OCI-LY1 (cell line): ENCODE measurements around the gene COA8.

Experiments used
- H2AFZ ChIP-seq: fragments of 200-600 bp; sonication (generic), shearing (Covaris generic); 2 replicates; pipeline ENCODE4 v1.6.0; 2014; ENCODE audit warnings: antibody characterized with exemption, mild to moderate bottlenecking, low read length
- H3F3A ChIP-seq: fragments of 200-600 bp; sonication (generic), shearing (Covaris generic); 2 replicates; pipeline ENCODE4 v1.6.0; 2014; ENCODE audit warnings: mild to moderate bottlenecking, antibody characterized with exemption, low read length, moderate library complexity; ENCODE audit not compliant: insufficient read depth
- H3K27ac ChIP-seq: fragments of 200-600 bp; sonication (generic); 2 replicates; pipeline ENCODE4 v1.5.1; 2014; ENCODE audit warnings: low read length, mixed run types, mild to moderate bottlenecking, low read depth; ENCODE audit not compliant: poor library complexity, severe bottlenecking
- H3K27me3 ChIP-seq: fragments of 200-600 bp; sonication (generic); 2 replicates; pipeline ENCODE4 v1.6.0; 2014; ENCODE audit warnings: antibody characterized with exemption, mild to moderate bottlenecking, low read length, moderate library complexity; ENCODE audit not compliant: insufficient read depth
- H3K36me3 ChIP-seq: fragments of 200-600 bp; sonication (generic); 2 replicates; pipeline ENCODE4 v1.6.1; 2014; ENCODE audit warnings: mild to moderate bottlenecking, antibody characterized with exemption, low read length, moderate library complexity, mixed read lengths; ENCODE audit not compliant: insufficient read depth
- H3K4me1 ChIP-seq: fragments of 200-600 bp; sonication (generic); 2 replicates; pipeline ENCODE4 v1.5.1; 2014; ENCODE audit warnings: mild to moderate bottlenecking, low read length, moderate library complexity; ENCODE audit not compliant: insufficient read depth, severe bottlenecking
- H3K4me2 ChIP-seq: fragments of 200-600 bp; sonication (generic), shearing (Covaris generic); 2 replicates; pipeline ENCODE4 v1.6.1; 2014; ENCODE audit warnings: low read length
- H3K4me3 ChIP-seq: fragments of 200-600 bp; sonication (generic); 2 replicates; pipeline ENCODE4 v1.5.1; 2014; ENCODE audit warnings: low read length, low read depth, mild to moderate bottlenecking, mixed read lengths; ENCODE audit not compliant: poor library complexity, severe bottlenecking
- H3K79me2 ChIP-seq: fragments of 200-600 bp; shearing (Covaris generic); 2 replicates; pipeline ENCODE4 v1.6.1; 2016; ENCODE audit warnings: mixed run types, low read length, mixed read lengths; ENCODE audit not compliant: insufficient read depth
- H3K9ac ChIP-seq: fragments of 200-600 bp; sonication (generic), shearing (Covaris generic); 2 replicates; pipeline ENCODE4 v1.6.1; 2014; ENCODE audit warnings: mild to moderate bottlenecking, low read length, mixed read lengths
- H3K9me2 ChIP-seq: fragments of 200-600 bp; sonication (generic), shearing (Covaris generic); 2 replicates; pipeline ENCODE4 v1.6.1; 2014; ENCODE audit warnings: low read depth, mild to moderate bottlenecking, low read length, mixed read lengths
- H3K9me3 ChIP-seq: fragments of 200-600 bp; shearing (Covaris generic); 2 replicates; pipeline ENCODE4 v1.6.1; 2014; ENCODE audit warnings: low read length, mixed read lengths
- H4K20me1 ChIP-seq: fragments of 200-600 bp; sonication (generic), shearing (Covaris generic); 2 replicates; pipeline ENCODE4 v1.6.0; 2016; ENCODE audit warnings: mild to moderate bottlenecking, low read length; ENCODE audit not compliant: insufficient read depth
- EZH2 ChIP-seq: fragments of 200-600 bp; sonication (generic), shearing (Covaris generic); IDR thresholded peaks from 2 replicates; pipeline ENCODE4 v1.8.0; 2017; ENCODE audit warnings: borderline replicate concordance, mixed run types, mild to moderate bottlenecking, antibody characterized with exemption, low read length, moderate library complexity, mixed read lengths
- TF ChIP-seq, protein P1 (sequence below): fragments of 200-600 bp; sonication (generic), shearing (Covaris generic); IDR thresholded peaks from 2 replicates; pipeline ENCODE4 v1.5.1; 2017; ENCODE audit warnings: mild to moderate bottlenecking, antibody characterized with exemption, low read length, moderate library complexity, mixed read lengths

The COA8 gene

DNA sequence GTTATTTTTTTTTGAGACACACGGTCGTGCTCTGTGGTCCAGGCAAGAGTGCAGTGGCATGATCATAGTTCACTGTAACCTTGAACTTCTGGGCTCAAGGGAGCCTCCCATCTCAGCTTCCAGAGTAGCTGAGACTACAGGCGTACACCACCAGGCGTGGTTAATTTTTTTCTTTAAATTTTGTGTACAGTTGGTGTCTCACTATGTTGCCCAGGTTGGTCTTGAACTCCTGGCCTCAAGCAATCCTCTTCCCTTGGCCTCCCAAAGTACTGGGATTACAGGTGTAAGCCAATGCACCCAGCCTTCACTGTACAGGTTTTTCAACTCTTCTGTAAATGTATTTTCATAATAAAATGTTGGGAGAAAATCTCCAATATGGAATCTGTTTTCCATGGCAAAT is 60.5 kb downstream of the COA8 start:
- Histone ChIP-seq H4K20me1 (no peaks in the 10 kb centered on the region), H3K9me3 (no peaks in the 10 kb centered on the region), H3K4me1 (peaks cover 48% of the 10 kb centered on the region), H3K4me2 (no peak overlapping the region), H3F3A (no peaks in the 10 kb centered on the region), H3K4me3 (no peak overlapping the region), H3K9ac (no peak overlapping the region), H3K36me3 (no peaks in the 10 kb centered on the region), H3K27ac (no peak overlapping the region), H2AFZ (no peak overlapping the region), H3K9me2 (no peaks in the 10 kb centered on the region), H3K79me2 (no peaks in the 10 kb centered on the region), H3K27me3 (no peaks in the 10 kb centered on the region)
- TF ChIP-seq, protein P1, sequence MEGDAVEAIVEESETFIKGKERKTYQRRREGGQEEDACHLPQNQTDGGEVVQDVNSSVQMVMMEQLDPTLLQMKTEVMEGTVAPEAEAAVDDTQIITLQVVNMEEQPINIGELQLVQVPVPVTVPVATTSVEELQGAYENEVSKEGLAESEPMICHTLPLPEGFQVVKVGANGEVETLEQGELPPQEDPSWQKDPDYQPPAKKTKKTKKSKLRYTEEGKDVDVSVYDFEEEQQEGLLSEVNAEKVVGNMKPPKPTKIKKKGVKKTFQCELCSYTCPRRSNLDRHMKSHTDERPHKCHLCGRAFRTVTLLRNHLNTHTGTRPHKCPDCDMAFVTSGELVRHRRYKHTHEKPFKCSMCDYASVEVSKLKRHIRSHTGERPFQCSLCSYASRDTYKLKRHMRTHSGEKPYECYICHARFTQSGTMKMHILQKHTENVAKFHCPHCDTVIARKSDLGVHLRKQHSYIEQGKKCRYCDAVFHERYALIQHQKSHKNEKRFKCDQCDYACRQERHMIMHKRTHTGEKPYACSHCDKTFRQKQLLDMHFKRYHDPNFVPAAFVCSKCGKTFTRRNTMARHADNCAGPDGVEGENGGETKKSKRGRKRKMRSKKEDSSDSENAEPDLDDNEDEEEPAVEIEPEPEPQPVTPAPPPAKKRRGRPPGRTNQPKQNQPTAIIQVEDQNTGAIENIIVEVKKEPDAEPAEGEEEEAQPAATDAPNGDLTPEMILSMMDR: no peak
- no peak for TF ChIP-seq EZH2

DNA sequence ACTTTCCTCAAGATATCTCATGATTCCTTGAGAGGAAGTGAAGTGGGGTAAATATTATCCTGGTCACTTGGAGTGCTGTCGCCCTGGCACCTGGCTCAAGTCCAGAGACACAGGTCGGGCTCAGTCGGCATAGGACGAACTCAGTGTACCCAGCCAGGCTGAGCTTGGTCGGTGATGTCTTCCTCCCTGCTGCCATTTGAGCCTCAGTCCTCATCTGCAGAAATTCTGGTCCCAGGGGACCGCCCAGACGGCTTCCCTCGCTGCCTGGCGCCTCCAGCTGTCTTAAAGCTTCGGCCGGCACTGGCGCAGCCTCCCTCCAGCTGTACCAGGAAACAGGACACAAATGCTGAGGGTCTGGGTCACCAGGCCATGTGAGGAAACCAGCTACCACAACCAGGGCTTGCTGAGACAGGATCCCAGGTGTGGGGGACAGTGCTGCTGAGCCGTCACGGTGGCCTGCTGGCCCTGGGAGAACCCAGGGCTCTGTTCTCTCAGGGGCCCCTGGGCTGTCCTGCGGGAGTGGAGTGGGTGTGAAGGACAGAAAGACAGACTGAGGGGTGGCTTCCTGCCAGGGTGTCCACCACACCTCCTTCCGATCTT is 61.2 kb downstream of the COA8 start:
- Histone ChIP-seq H2AFZ (no peak overlapping the region), H3K36me3 (no peaks in the 10 kb centered on the region), H3K9me2 (no peaks in the 10 kb centered on the region), H3K4me3 (no peak overlapping the region), H3K79me2 (no peaks in the 10 kb centered on the region), H3K27me3 (no peaks in the 10 kb centered on the region), H4K20me1 (no peaks in the 10 kb centered on the region), H3K9ac (no peak overlapping the region; the same call in 1 of the 2 replicates), H3K27ac (peak overlapping the region; percentile 84), H3K9me3 (no peaks in the 10 kb centered on the region), H3K4me2 (peak overlapping the region; percentile 42; the same call in 1 of the 2 replicates), H3F3A (no peaks in the 10 kb centered on the region), H3K4me1 (peaks cover 51% of the 10 kb centered on the region)
- TF ChIP-seq EZH2: no peak
- TF ChIP-seq, protein P1: no peak

DNA sequence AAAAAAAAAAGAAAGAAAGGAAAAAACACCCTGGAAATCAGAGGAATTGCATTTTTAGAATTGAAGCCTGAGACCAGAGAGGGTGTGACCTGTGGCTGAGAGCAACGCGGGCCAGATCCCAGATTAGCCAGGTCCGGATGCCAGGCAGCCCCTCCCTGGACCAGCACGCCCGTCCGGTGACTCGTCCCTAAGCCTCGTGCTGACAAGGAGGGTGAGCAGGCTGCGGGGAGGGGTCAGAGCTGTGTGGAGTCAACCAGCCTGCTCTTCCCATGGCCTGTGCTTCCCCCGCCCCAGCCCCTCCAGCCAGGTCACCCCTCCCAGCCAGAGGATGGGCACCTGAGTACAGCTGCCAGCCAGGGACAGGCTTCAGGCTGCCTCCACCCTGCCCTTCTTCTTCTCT is 62.1 kb downstream of the COA8 start:
- no peaks in the 10 kb centered on the region for H3K9me2 ChIP-seq
- H3K36me3 ChIP-seq: no peaks in the 10 kb centered on the region
- H3K27me3 ChIP-seq: no peaks in the 10 kb centered on the region
- TF ChIP-seq, protein P1: no peak
- TF ChIP-seq EZH2: no peak
- no peaks in the 10 kb centered on the region for H4K20me1 ChIP-seq
- peak overlapping the region; percentile 84 for H3K27ac ChIP-seq
- peaks cover 5% of the 10 kb centered on the region for H3K79me2 ChIP-seq
- peak overlapping the region; percentile 8 for H3K4me3 ChIP-seq
- H3F3A ChIP-seq: no peaks in the 10 kb centered on the region
- peak overlapping the region; percentile 51 for H3K4me2 ChIP-seq
- H3K9me3 ChIP-seq: no peaks in the 10 kb centered on the region
- peaks cover 51% of the 10 kb centered on the region for H3K4me1 ChIP-seq
- H3K9ac ChIP-seq: peak overlapping the region; percentile 7; the same call in 1 of the 2 replicates
- H2AFZ ChIP-seq: 0 out of 2 replicates have a peak overlapping the region, but pooled peaks have one; percentile 27
